Measurements from ENCODE around the gene TRAPPC6A. TPM values are rescaled to one million over a fixed set of nuclear protein-coding genes. Genes with fewer than 3 reads are reported as not detected.

Gene TRAPPC6A
- total RNA-seq, 1 experiment from 2014 or later = 26.9 TPM

- Histone ChIP-seq H2AFZ (ENCODE audit: low read depth, low read length, poor library complexity, severe bottlenecking) (no peak overlapping the region), H3K79me2 (ENCODE audit: insufficient read depth, low read length) (peaks cover 24% of the 10 kb centered on the region; the same call in 1 of the 2 replicates), H3K9me2 (ENCODE audit: insufficient read depth) (no peaks in the 10 kb centered on the region), H4K20me1 (ENCODE audit: insufficient read depth) (no peaks in the 10 kb centered on the region), H3K4me2 (ENCODE audit: low read length) (no peak overlapping the region), H3K27ac (ENCODE audit: low read depth, low read length) (no peak overlapping the region), H3K4me3 (replicated peaks in 1 of 2; ENCODE audit: low read depth in 1 of 2, low read length in 2 of 2) (no peak overlapping the region), H3K27me3 (ENCODE audit: insufficient read depth, low read length) (no peaks in the 10 kb centered on the region), H3K9ac (ENCODE audit: low read length) (no peak overlapping the region), H3K9me3 (ENCODE audit: control insufficient read depth in 1 of 2, insufficient read depth in 1 of 2, low read depth in 1 of 2, low read length in 2 of 2) (no peaks in the 10 kb centered on the region), H3K36me3 (ENCODE audit: control insufficient read depth in 1 of 2, insufficient read depth in 2 of 2, low read length in 2 of 2) (no peaks in the 10 kb centered on the region; a peak in 1 of 4 replicates), H3K4me1 (ENCODE audit: control insufficient read depth in 1 of 2, insufficient read depth in 2 of 2, low read length in 2 of 2) (peaks cover 0 to 3% of the 10 kb centered on the region in 2 experiments; a peak in 2 of 4 replicates)
- intact Hi-C loops (cut with micrococcal nuclease) = no loop called here
- ChIA-PET CTCF (no interaction called here), POLR2A (no interaction called here), RAD21 (ENCODE audit: low non-redundant PET in 1 of 2, low total read pairs in 2 of 2, uncharacterized antibody in 2 of 2, unreplicated experiment in 2 of 2) (no interaction called here)
- BruUV-seq (replicated peaks) = no TSS peak
- DNase-seq (ENCODE audit: low read depth, low spot score) (no peak), ATAC-seq (no peak)
- TF ChIP-seq FOSL1 (IDR thresholded peaks at IDR 0.05; ENCODE audit: low read depth) = no peak
- no peak for TF ChIP-seq CEBPB (IDR thresholded peaks at IDR 0.05; ENCODE audit: low read depth)
- no peak for TF ChIP-seq EZH2phosphoT487 (IDR thresholded peaks at IDR 0.05; ENCODE audit: borderline replicate concordance)
- TF ChIP-seq JUND (IDR thresholded peaks at IDR 0.05) = no peak
- no peak for TF ChIP-seq SP1 (IDR thresholded peaks at IDR 0.05; ENCODE audit: low read depth)
- TF ChIP-seq, protein P1, sequence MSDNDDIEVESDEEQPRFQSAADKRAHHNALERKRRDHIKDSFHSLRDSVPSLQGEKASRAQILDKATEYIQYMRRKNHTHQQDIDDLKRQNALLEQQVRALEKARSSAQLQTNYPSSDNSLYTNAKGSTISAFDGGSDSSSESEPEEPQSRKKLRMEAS (IDR thresholded peaks at IDR 0.05) = no peak
- TF ChIP-seq CBX3 (IDR thresholded peaks at IDR 0.05; ENCODE audit: low read depth) = no peak
- TF ChIP-seq ZNF274 (IDR thresholded peaks at IDR 0.05; ENCODE audit: low read depth, low read length) = no peak
- no peak for TF ChIP-seq RAD21 (IDR thresholded peaks at IDR 0.05; ENCODE audit: low read depth)
- no peak for TF ChIP-seq ATF3 (IDR thresholded peaks at IDR 0.05)
- TF ChIP-seq POLR2A (IDR thresholded peaks at IDR 0.05; ENCODE audit: borderline replicate concordance, extremely low read depth, insufficient read depth, insufficient read length) = no peak
- no peak for TF ChIP-seq YY1 (IDR thresholded peaks at IDR 0.05; ENCODE audit: extremely low read depth, insufficient replicate concordance, low read depth, low read length)
- no peak for TF ChIP-seq CTCF (IDR thresholded peaks at IDR 0.05 in 2 of 3, conservative IDR thresholded peaks at IDR 0.05 in 1 of 3; ENCODE audit: borderline replicate concordance in 1 of 3, insufficient read depth in 1 of 3, low read depth in 2 of 3, low read length in 2 of 3)
- no peak for TF ChIP-seq TCF7L2 (IDR thresholded peaks at IDR 0.05; ENCODE audit: borderline replicate concordance, extremely low read depth, insufficient read depth, insufficient read length)
- TF ChIP-seq ZBTB33 (IDR thresholded peaks at IDR 0.05; ENCODE audit: extremely low read depth, insufficient replicate concordance, low read length) = no peak
Observed at GRCh38 chr19:45140533-45140932, 37.5 kb downstream of the TRAPPC6A start.
